GM20000 (cell line): ENCODE results near the gene MATN3.

Source experiments
- DNase-seq: peaks from one replicate; pipeline ENCODE4 v3.0.0; 2012; ENCODE audit warnings: low spot score
- CTCF ChIP-seq: IDR thresholded peaks from 2 replicates; pipeline ENCODE4 v1.5.1; 2012; ENCODE audit warnings: mild to moderate bottlenecking, control low read depth; ENCODE audit errors: extremely low read depth, missing control alignments

MATN3 gene

GRCh38 chr2:20034821-20035220, 22.4 kb upstream of the MATN3 start:
- TF ChIP-seq CTCF, result no peak

GRCh38 chr2:20034218-20034617, 21.8 kb upstream of the MATN3 start:
- no peak for TF ChIP-seq CTCF
- DNase-seq, result no peak

More at GRCh38 chr2:20034821-20035220, 22.4 kb upstream of the MATN3 start:
- no peak for DNase-seq

- TF ChIP-seq CTCF, result no peak
- DNase-seq, result no peak
Observed at GRCh38 chr2:20033322-20033721, 20.9 kb upstream of the MATN3 start.

GRCh38 chr2:20030224-20030623, 17.8 kb upstream of the MATN3 start:
- no peak for TF ChIP-seq CTCF
- no peak for DNase-seq

GRCh38 chr2:20027705-20028434, 15.4 kb upstream of the MATN3 start:
- no peak for TF ChIP-seq CTCF
- DNase-seq, result no peak

GRCh38 chr2:20027260-20027677, 14.8 kb upstream of the MATN3 start:
- no peak for DNase-seq
- TF ChIP-seq CTCF, result no peak

GRCh38 chr2:20025065-20025786, 12.8 kb upstream of the MATN3 start:
- TF ChIP-seq CTCF, result no peak
- DNase-seq, result no peak
